Neural cell (in vitro differentiated cells): ENCODE measurements around the gene FSHR. TPM values are rescaled to one million over a fixed set of nuclear protein-coding genes. Genes with fewer than 3 reads are reported as not detected.

Experiments used
- H2AFZ ChIP-seq: fragments of 200-600, 300-800 bp; sonication (generic), shearing (Covaris generic); 2 replicates; pipeline ENCODE4 v1.6.0; 2014; ENCODE audit warnings: low read depth, mild to moderate bottlenecking, antibody characterized with exemption, low read length, moderate library complexity
- H3F3A ChIP-seq: fragments of 200-600 bp; shearing (Covaris generic); 2 replicates; pipeline ENCODE4 v1.6.1; 2016; ENCODE audit warnings: mild to moderate bottlenecking, moderate library complexity, mixed read lengths, antibody characterized with exemption, low read length; ENCODE audit not compliant: insufficient read depth, poor library complexity, severe bottlenecking
- H3K27ac ChIP-seq: fragments of 200-600, 300-800 bp; sonication (generic), shearing (Covaris generic); 2 replicates; pipeline ENCODE4 v1.5.1; 2014; ENCODE audit warnings: mild to moderate bottlenecking, low read length, moderate library complexity
- H3K27me3 ChIP-seq: fragments of 300-800, 200-600 bp; sonication (generic), shearing (Covaris generic); 2 replicates; pipeline ENCODE4 v1.6.0; 2014; ENCODE audit warnings: mild to moderate bottlenecking, low read depth, low read length, moderate library complexity; ENCODE audit not compliant: insufficient read depth
- H3K36me3 ChIP-seq: fragments of 300-800, 200-600 bp; sonication (generic), shearing (Covaris generic); 2 replicates; pipeline ENCODE4 v1.5.1; 2014; ENCODE audit warnings: mild to moderate bottlenecking, antibody characterized with exemption, low read length, moderate library complexity; ENCODE audit not compliant: insufficient read depth
- H3K4me2 ChIP-seq: fragments of 300-800, 200-600 bp; sonication (generic), shearing (Covaris generic); 2 replicates; pipeline ENCODE4 v1.6.0; 2014; ENCODE audit warnings: mild to moderate bottlenecking, low read length
- H3K4me3 ChIP-seq: fragments of 300-800, 200-600 bp; sonication (generic), shearing (Covaris generic); 2 replicates; pipeline ENCODE4 v1.5.1; 2014; ENCODE audit warnings: mild to moderate bottlenecking, low read length, moderate library complexity
- H3K79me2 ChIP-seq: fragments of 200-600 bp; shearing (Covaris generic); replicated peaks from 2 replicates; pipeline ENCODE4 v1.6.0; 2014; ENCODE audit warnings: mild to moderate bottlenecking, low read length, moderate library complexity; ENCODE audit not compliant: insufficient read depth
- H3K9ac ChIP-seq: fragments of 300-800, 200-600 bp; sonication (generic), shearing (Covaris generic); 2 replicates; pipeline ENCODE4 v1.6.1; 2016; ENCODE audit warnings: mild to moderate bottlenecking, low read length, mixed read lengths
- H3K9me2 ChIP-seq: fragments of 200-600 bp; shearing (Covaris generic); 2 replicates; pipeline ENCODE4 v1.6.1; 2016; ENCODE audit warnings: mild to moderate bottlenecking, low read length, mixed read lengths; ENCODE audit not compliant: insufficient read depth
- H3K9me3 ChIP-seq: fragments of 200-600, 300-800 bp; sonication (generic), shearing (Covaris generic); 2 replicates; pipeline ENCODE4 v1.6.1; 2016; ENCODE audit warnings: mild to moderate bottlenecking, mixed run types, low read length, moderate library complexity, mixed read lengths
- H4K20me1 ChIP-seq: fragments of 200-600 bp; shearing (Covaris generic); 2 replicates; pipeline ENCODE4 v1.6.1; 2016; ENCODE audit warnings: mild to moderate bottlenecking, mixed run types; ENCODE audit not compliant: insufficient read depth
- EP300 ChIP-seq: fragments of 450-650 bp; conservative IDR thresholded peaks from 2 replicates; pipeline ENCODE4 v1.6.1; 2014; ENCODE audit warnings: antibody characterized with exemption, mild to moderate bottlenecking, moderate library complexity; ENCODE audit not compliant: poor library complexity, severe bottlenecking
- EZH2 ChIP-seq: fragments of 200-600, 300-800 bp; shearing (Covaris generic), sonication (generic); IDR thresholded peaks from 2 replicates; pipeline ENCODE4 v1.6.1; 2014; ENCODE audit warnings: antibody characterized with exemption, low read length, borderline replicate concordance, mild to moderate bottlenecking; ENCODE audit not compliant: insufficient read depth, poor library complexity, severe bottlenecking
- MXI1 ChIP-seq: fragments of 450-650 bp; conservative IDR thresholded peaks from 2 replicates; pipeline ENCODE4 v1.6.1; 2014; ENCODE audit warnings: antibody characterized with exemption, mild to moderate bottlenecking; ENCODE audit not compliant: poor library complexity, severe bottlenecking
- POLR2AphosphoS5 ChIP-seq: IDR thresholded peaks from 2 replicates; pipeline ENCODE4 v1.6.1; 2012
- RAD21 ChIP-seq: fragments of 450-650 bp; conservative IDR thresholded peaks from 2 replicates; pipeline ENCODE4 v1.6.1; 2014; ENCODE audit warnings: antibody characterized with exemption, mild to moderate bottlenecking, moderate library complexity
- REST ChIP-seq: IDR thresholded peaks from 2 replicates; pipeline ENCODE4 v1.6.1; 2012; ENCODE audit warnings: borderline replicate concordance
- SMC3 ChIP-seq: fragments of 450-650 bp; conservative IDR thresholded peaks from 2 replicates; pipeline ENCODE4 v1.6.1; 2014; ENCODE audit warnings: antibody characterized with exemption, mild to moderate bottlenecking, moderate library complexity; ENCODE audit not compliant: poor library complexity
- TAF1 ChIP-seq: IDR thresholded peaks from 2 replicates; pipeline ENCODE4 v1.6.1; 2012; ENCODE audit warnings: low read depth
- polyA plus RNA-seq: library from polyadenylated mRNA; depleted of rRNA; stranded (reverse); fragments of >200 nt; gene quantifications from 2 replicates; pipeline ENCODE4 v1.2.3, GENCODE V29; 2014
- TF ChIP-seq, protein P1 (sequence below): fragments of 450-650 bp; IDR thresholded peaks from 2 replicates; pipeline ENCODE4 v1.5.1; 2014; ENCODE audit warnings: antibody characterized with exemption, mild to moderate bottlenecking, moderate library complexity; ENCODE audit not compliant: poor library complexity, severe bottlenecking

FSHR gene
- polyA plus RNA-seq, 1 donor from 2014 or later: not detected

DNA sequence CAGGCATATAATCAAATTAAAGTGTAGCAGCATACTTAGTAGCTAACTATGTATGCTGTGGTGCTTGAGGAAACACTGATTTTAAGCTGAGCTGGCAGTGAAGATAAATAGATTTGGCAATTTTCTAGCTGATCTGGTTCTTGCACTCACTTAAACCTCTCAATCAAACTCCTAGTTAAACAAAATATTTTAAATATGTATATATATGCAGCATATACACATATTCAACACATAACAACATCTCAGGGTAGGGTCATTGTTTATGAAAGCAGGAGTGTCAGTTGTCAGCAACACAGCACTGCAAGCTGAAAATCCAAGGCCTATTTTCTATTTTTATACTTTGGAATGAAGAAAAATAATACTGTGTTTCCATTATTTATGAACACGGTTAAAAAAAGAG lies 10.4 kb upstream of the FSHR start:
- no peak overlapping the region for H2AFZ ChIP-seq
- H3K9ac ChIP-seq: no peak overlapping the region
- no peaks in the 10 kb centered on the region for H4K20me1 ChIP-seq
- no peak overlapping the region for H3K4me2 ChIP-seq
- no peak overlapping the region for H3K4me3 ChIP-seq
- no peaks in the 10 kb centered on the region for H3K9me3 ChIP-seq
- no peaks in the 10 kb centered on the region for H3K79me2 ChIP-seq
- no peaks in the 10 kb centered on the region for H3K36me3 ChIP-seq
- H3K27me3 ChIP-seq: no peaks in the 10 kb centered on the region
- H3K9me2 ChIP-seq: no peaks in the 10 kb centered on the region
- no peak overlapping the region for H3K27ac ChIP-seq
- TF ChIP-seq POLR2AphosphoS5: no peak
- TF ChIP-seq EZH2: no peak
- TF ChIP-seq, protein P1, sequence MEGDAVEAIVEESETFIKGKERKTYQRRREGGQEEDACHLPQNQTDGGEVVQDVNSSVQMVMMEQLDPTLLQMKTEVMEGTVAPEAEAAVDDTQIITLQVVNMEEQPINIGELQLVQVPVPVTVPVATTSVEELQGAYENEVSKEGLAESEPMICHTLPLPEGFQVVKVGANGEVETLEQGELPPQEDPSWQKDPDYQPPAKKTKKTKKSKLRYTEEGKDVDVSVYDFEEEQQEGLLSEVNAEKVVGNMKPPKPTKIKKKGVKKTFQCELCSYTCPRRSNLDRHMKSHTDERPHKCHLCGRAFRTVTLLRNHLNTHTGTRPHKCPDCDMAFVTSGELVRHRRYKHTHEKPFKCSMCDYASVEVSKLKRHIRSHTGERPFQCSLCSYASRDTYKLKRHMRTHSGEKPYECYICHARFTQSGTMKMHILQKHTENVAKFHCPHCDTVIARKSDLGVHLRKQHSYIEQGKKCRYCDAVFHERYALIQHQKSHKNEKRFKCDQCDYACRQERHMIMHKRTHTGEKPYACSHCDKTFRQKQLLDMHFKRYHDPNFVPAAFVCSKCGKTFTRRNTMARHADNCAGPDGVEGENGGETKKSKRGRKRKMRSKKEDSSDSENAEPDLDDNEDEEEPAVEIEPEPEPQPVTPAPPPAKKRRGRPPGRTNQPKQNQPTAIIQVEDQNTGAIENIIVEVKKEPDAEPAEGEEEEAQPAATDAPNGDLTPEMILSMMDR: no peak
- TF ChIP-seq TAF1: no peak
- TF ChIP-seq MXI1: no peak
- no peak for TF ChIP-seq SMC3
- no peak for TF ChIP-seq REST
- TF ChIP-seq RAD21: no peak
- no peak for TF ChIP-seq EP300
- H3F3A ChIP-seq: no peaks in the 10 kb centered on the region

DNA sequence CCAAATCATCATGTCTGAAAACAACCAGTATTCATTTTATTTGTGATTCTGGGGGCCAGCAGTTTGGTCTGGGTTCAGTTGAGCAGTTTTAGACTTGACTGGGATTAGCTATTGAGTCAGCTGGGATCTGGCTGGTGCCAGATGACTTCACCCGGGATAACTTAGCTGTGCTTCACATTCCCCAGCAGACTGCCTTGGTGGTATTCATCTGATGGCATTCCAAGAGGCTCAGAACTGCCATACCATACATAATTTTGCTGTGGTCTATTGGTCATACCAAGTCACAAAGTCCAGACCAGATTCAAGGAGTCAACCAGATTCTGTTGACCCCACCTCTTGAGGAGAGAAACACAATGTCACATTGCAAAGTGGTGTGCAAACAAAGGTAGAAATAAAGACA lies 7.8 kb upstream of the FSHR start:
- Histone ChIP-seq H3K9ac (no peak overlapping the region), H3F3A (no peaks in the 10 kb centered on the region), H3K27ac (no peak overlapping the region), H2AFZ (no peak overlapping the region), H3K9me2 (no peaks in the 10 kb centered on the region), H3K4me3 (no peak overlapping the region), H3K9me3 (no peaks in the 10 kb centered on the region), H4K20me1 (no peaks in the 10 kb centered on the region), H3K36me3 (no peaks in the 10 kb centered on the region), H3K4me2 (no peak overlapping the region), H3K79me2 (no peaks in the 10 kb centered on the region), H3K27me3 (no peaks in the 10 kb centered on the region)
- TF ChIP-seq RAD21: no peak
- TF ChIP-seq EP300: no peak
- no peak for TF ChIP-seq EZH2
- TF ChIP-seq MXI1: no peak
- TF ChIP-seq TAF1: no peak
- no peak for TF ChIP-seq SMC3
- TF ChIP-seq, protein P1: no peak
- TF ChIP-seq POLR2AphosphoS5: no peak
- TF ChIP-seq REST: no peak
